CD4-positive, alpha-beta T cell treated with Interleukin-1 beta for 1 hour (primary cell): Measurements from ENCODE around the gene PLCG2.
"Not testable (repeated sequence)": the region's sequence is repeated elsewhere in the genome, so short reads cannot be mapped to it uniquely, and the experiment has no call there.

ENCODE experiments used
- DNase-seq, 2 donors: peaks; one replicate each; pipeline ENCODE4 v3.0.0-alpha.2; 2020 to 2022

The PLCG2 gene

GRCh38 chr16:81945665-81946064 lies 166.6 kb downstream of the PLCG2 start:
- no peak for DNase-seq

- no peak for DNase-seq
Observed at GRCh38 chr16:81946206-81946605, 167.1 kb downstream of the PLCG2 start.

- no peak for DNase-seq
Observed at GRCh38 chr16:81951564-81951963, 172.5 kb downstream of the PLCG2 start.

GRCh38 chr16:81956213-81956948 lies 177.3 kb downstream of the PLCG2 start:
- DNase-seq, result peak in 1 of 2 donors; percentile 26

GRCh38 chr16:81964808-81965207 lies 185.7 kb downstream of the PLCG2 start:
- no peak for DNase-seq

GRCh38 chr16:81967358-81967757 lies 188.3 kb downstream of the PLCG2 start:
- DNase-seq, result no peak

- DNase-seq, result no peak
Observed at GRCh38 chr16:81971853-81972252, 192.8 kb downstream of the PLCG2 start.

- no peak for DNase-seq
Observed at GRCh38 chr16:81973737-81974136, 194.6 kb downstream of the PLCG2 start.

GRCh38 chr16:81975637-81976036 lies 196.5 kb downstream of the PLCG2 start:
- DNase-seq, result no peak

GRCh38 chr16:81977335-81977942 lies 198.3 kb downstream of the PLCG2 start:
- DNase-seq, result not testable (repeated sequence)

- DNase-seq, result no peak
Observed at GRCh38 chr16:81987121-81987520, 208.0 kb downstream of the PLCG2 start.

- DNase-seq, result no peak
Observed at GRCh38 chr16:81987706-81988105, 208.6 kb downstream of the PLCG2 start.

GRCh38 chr16:81992859-81993258 lies 213.8 kb downstream of the PLCG2 start:
- no peak for DNase-seq

- DNase-seq, result no peak
Observed at GRCh38 chr16:81994485-81994884, 215.4 kb downstream of the PLCG2 start.

- no peak for DNase-seq
Observed at GRCh38 chr16:81995651-81996050, 216.6 kb downstream of the PLCG2 start.

GRCh38 chr16:81996664-81997509 lies 217.8 kb downstream of the PLCG2 start:
- no peak for DNase-seq

- DNase-seq, result no peak
Observed at GRCh38 chr16:81997738-81998137, 218.6 kb downstream of the PLCG2 start.

- no peak for DNase-seq
Observed at GRCh38 chr16:82002831-82003230, 223.7 kb downstream of the PLCG2 start.

GRCh38 chr16:82004601-82005000 lies 225.5 kb downstream of the PLCG2 start:
- DNase-seq, result no peak

- DNase-seq, result no peak
Observed at GRCh38 chr16:82005027-82005830, 226.1 kb downstream of the PLCG2 start.

- DNase-seq, result no peak
Observed at GRCh38 chr16:82006036-82006435, 226.9 kb downstream of the PLCG2 start.

GRCh38 chr16:82007189-82007588 lies 228.1 kb downstream of the PLCG2 start:
- no peak for DNase-seq
